ENCODE results near the gene MAPK8.

DNA sequence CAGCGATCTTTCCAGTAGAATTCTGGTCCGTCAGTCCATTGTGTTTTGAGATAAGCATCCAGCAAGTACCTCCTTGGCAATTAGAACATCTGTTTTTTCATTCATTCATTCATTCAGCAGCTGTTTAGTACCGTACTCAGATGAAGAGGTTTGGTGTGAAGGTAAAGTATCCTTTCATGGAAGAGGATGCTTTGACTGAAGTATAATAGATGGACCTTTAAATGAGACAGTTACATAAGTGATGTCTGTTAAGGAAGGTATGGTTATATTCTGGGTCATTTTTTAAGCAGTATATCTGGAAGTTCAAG, 1.2 kb downstream of the MAPK8 start:
- TF ChIP-seq EZH2 (IDR thresholded peaks at IDR 0.05; ENCODE audit: borderline replicate concordance, low read depth, low read length, severe bottlenecking): no peak
- TF ChIP-seq, protein P1, sequence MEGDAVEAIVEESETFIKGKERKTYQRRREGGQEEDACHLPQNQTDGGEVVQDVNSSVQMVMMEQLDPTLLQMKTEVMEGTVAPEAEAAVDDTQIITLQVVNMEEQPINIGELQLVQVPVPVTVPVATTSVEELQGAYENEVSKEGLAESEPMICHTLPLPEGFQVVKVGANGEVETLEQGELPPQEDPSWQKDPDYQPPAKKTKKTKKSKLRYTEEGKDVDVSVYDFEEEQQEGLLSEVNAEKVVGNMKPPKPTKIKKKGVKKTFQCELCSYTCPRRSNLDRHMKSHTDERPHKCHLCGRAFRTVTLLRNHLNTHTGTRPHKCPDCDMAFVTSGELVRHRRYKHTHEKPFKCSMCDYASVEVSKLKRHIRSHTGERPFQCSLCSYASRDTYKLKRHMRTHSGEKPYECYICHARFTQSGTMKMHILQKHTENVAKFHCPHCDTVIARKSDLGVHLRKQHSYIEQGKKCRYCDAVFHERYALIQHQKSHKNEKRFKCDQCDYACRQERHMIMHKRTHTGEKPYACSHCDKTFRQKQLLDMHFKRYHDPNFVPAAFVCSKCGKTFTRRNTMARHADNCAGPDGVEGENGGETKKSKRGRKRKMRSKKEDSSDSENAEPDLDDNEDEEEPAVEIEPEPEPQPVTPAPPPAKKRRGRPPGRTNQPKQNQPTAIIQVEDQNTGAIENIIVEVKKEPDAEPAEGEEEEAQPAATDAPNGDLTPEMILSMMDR (IDR thresholded peaks at IDR 0.05; ENCODE audit: borderline replicate concordance, extremely low read depth, low read length, poor library complexity, severe bottlenecking): no peak

Measured in DND-41 (cell line).